Stimulated activated CD8-positive, alpha-beta memory T cell treated with anti-CD3 and anti-CD28 coated beads, Interleukin-4, amount 100 ng/mL, for 24 hours (primary cell): ENCODE results near the gene SUGT1.

Source experiments
- DNase-seq: peaks from one replicate; pipeline ENCODE4 v3.0.0-alpha.2; 2020; ENCODE audit warnings: low read depth

Gene SUGT1

GRCh38 chr13:52737965-52738364 lies 85.3 kb downstream of the SUGT1 start:
- DNase-seq = no peak

GRCh38 chr13:52738719-52739467 lies 86.3 kb downstream of the SUGT1 start:
- DNase-seq = no peak

- no peak for DNase-seq
Observed at GRCh38 chr13:52739468-52740071, 86.9 kb downstream of the SUGT1 start, which contains the start of gene CNMD. TSS of gene CNMD (minus strand) at chr13:52739820. CDS start at chr13:52739701, 119 bp downstream.

GRCh38 chr13:52743569-52743968 lies 90.9 kb downstream of the SUGT1 start:
- no peak for DNase-seq

GRCh38 chr13:52743988-52744387 lies 91.4 kb downstream of the SUGT1 start:
- DNase-seq = no peak

GRCh38 chr13:52744842-52745375 lies 92.3 kb downstream of the SUGT1 start:
- no peak for DNase-seq

- no peak for DNase-seq
Observed at GRCh38 chr13:52746141-52746540, 93.5 kb downstream of the SUGT1 start.

- DNase-seq = no peak
Observed at GRCh38 chr13:52749419-52749818, 96.8 kb downstream of the SUGT1 start.
